ENCODE results near the gene CLOCK.

- TF ChIP-seq, protein P1, sequence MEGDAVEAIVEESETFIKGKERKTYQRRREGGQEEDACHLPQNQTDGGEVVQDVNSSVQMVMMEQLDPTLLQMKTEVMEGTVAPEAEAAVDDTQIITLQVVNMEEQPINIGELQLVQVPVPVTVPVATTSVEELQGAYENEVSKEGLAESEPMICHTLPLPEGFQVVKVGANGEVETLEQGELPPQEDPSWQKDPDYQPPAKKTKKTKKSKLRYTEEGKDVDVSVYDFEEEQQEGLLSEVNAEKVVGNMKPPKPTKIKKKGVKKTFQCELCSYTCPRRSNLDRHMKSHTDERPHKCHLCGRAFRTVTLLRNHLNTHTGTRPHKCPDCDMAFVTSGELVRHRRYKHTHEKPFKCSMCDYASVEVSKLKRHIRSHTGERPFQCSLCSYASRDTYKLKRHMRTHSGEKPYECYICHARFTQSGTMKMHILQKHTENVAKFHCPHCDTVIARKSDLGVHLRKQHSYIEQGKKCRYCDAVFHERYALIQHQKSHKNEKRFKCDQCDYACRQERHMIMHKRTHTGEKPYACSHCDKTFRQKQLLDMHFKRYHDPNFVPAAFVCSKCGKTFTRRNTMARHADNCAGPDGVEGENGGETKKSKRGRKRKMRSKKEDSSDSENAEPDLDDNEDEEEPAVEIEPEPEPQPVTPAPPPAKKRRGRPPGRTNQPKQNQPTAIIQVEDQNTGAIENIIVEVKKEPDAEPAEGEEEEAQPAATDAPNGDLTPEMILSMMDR (IDR thresholded peaks at IDR 0.05), result peak in 1 of 2 donors; percentile 7
- no peak for TF ChIP-seq EP300 (IDR thresholded peaks at IDR 0.05)
- TF ChIP-seq POLR2AphosphoS5 (IDR thresholded peaks at IDR 0.05), result peak; percentile 10 to 70 (median 56)
- TF ChIP-seq POLR2A (IDR thresholded peaks at IDR 0.05), result peak; percentile 75 to 92
These were observed 151.0 kb downstream of the CLOCK start, which contains the start of gene TMEM165 for GRCh38 chr4:55395529-55396307.
